PC-3 (cell line): ENCODE data around the gene RGS17. TPM values are rescaled to one million over a fixed set of nuclear protein-coding genes. Genes with fewer than 3 reads are reported as not detected.

ENCODE experiments used
- ATAC-seq: fragments of 200-7000 bp; cut with Tn5 transposase; 2 replicates; pipeline ENCODE4 v1.9.1; 2020; ENCODE audit warnings: mild to moderate bottlenecking, moderate library complexity
- BruUV-seq: library from RNA; stranded (reverse); fragments of 400-500 nt; replicated peaks from 2 replicates; lab custom pipeline; 2021; lab: Mats Ljungman, UMichigan
- CTCF ChIA-PET: fragments of 300-600 bp; sonication (Branson Sonifier 250); formaldehyde crosslinking; loops from one replicate; lab custom pipeline; 2022; ENCODE audit warnings: antibody characterized with exemption; lab: Charles Lee
- POLR2A ChIA-PET: fragments of 300-600 bp; sonication (Branson Sonifier 250); formaldehyde crosslinking; loops from one replicate; lab custom pipeline; 2022; ENCODE audit warnings: antibody characterized with exemption; ENCODE audit not compliant: unreplicated experiment; lab: Charles Lee
- DNase-seq: peaks from one replicate; pipeline ENCODE4 v3.0.0-alpha.2; 2015
- H2AFZ ChIP-seq: fragments of 300-600 bp; sonication (generic); 2 replicates; pipeline ENCODE4 v1.6.0; 2016; ENCODE audit warnings: antibody characterized with exemption, low read length
- H3F3A ChIP-seq: fragments of 300-600 bp; sonication (generic); one replicate; pipeline ENCODE4 v1.6.0; 2017; ENCODE audit warnings: antibody characterized with exemption, low read length, control low read depth, mild to moderate bottlenecking; ENCODE audit not compliant: unreplicated experiment
- H3K27ac ChIP-seq: fragments of 300-600 bp; sonication (generic); 2 replicates; pipeline ENCODE4 v1.5.1; 2016; ENCODE audit warnings: mild to moderate bottlenecking, low read length
- H3K27me3 ChIP-seq: fragments of 300-600 bp; sonication (generic); 2 replicates; pipeline ENCODE4 v1.6.1; 2016; ENCODE audit warnings: low read length, mixed read lengths
- H3K36me3 ChIP-seq: fragments of 300-600 bp; sonication (generic); 2 replicates; pipeline ENCODE4 v1.6.1; 2016; ENCODE audit warnings: low read depth, mixed run types, low read length, mixed read lengths
- H3K4me1 ChIP-seq: fragments of 300-600 bp; sonication (generic); 2 replicates; pipeline ENCODE4 v1.5.1; 2016; ENCODE audit warnings: low read length; ENCODE audit not compliant: insufficient read depth
- H3K4me2 ChIP-seq: fragments of 300-600 bp; sonication (generic); 2 replicates; pipeline ENCODE4 v1.6.0; 2016; ENCODE audit warnings: low read length
- H3K4me3 ChIP-seq: fragments of 300-600 bp; sonication (generic); 2 replicates; pipeline ENCODE4 v1.5.1; 2016; ENCODE audit warnings: mild to moderate bottlenecking, low read length, mixed read lengths
- H3K79me2 ChIP-seq: fragments of 300-600 bp; sonication (generic); 2 replicates; pipeline ENCODE4 v1.6.1; 2017; ENCODE audit warnings: low read length, mixed read lengths
- H3K9ac ChIP-seq: fragments of 300-600 bp; sonication (generic); 2 replicates; pipeline ENCODE4 v1.6.0; 2016; ENCODE audit warnings: mild to moderate bottlenecking, low read length
- H3K9me2 ChIP-seq: fragments of 300-600 bp; sonication (generic); replicated peaks from 2 replicates; pipeline ENCODE4 v1.6.1; 2016; ENCODE audit warnings: mixed run types, low read length, mixed read lengths
- H3K9me3 ChIP-seq: fragments of 300-600 bp; sonication (generic); 2 replicates; pipeline ENCODE4 v1.6.1; 2016; ENCODE audit warnings: low read length, mixed read lengths
- H4K20me1 ChIP-seq: fragments of 300-600 bp; sonication (generic); 2 replicates; pipeline ENCODE4 v1.6.1; 2016; ENCODE audit warnings: low read length, mixed read lengths
- CTCF ChIP-seq: fragments of 300-600 bp; sonication (generic); conservative IDR thresholded peaks from 2 replicates; pipeline ENCODE4 v1.5.1; 2017; ENCODE audit warnings: antibody characterized with exemption, low read depth, mild to moderate bottlenecking, low read length
- EZH2 ChIP-seq: fragments of 300-600 bp; sonication (generic); IDR thresholded peaks from one replicate; pipeline ENCODE4 v1.6.1; 2017; ENCODE audit warnings: antibody characterized with exemption, mild to moderate bottlenecking, low read length; ENCODE audit not compliant: unreplicated experiment
- EZH2phosphoT487 ChIP-seq: fragments of 300-600 bp; sonication (generic); IDR thresholded peaks from 2 replicates; pipeline ENCODE4 v1.6.1; 2018; ENCODE audit warnings: mild to moderate bottlenecking, antibody characterized with exemption, low read length, borderline replicate concordance
- intact Hi-C: fragments of 100-400 bp; cut with micrococcal nuclease; formaldehyde crosslinking; loops from 2 replicates; pipeline ENCODE4 v1.9.0; 2023
- total RNA-seq: library from RNA; depleted of rRNA; stranded (reverse); fragments of >200 nt; gene quantifications from 2 replicates; pipeline ENCODE4 v1.2.3, GENCODE V29; 2014

The RGS17 gene
- total RNA-seq, 1 experiment from 2014 or later = 1.4 TPM

GRCh38 chr6:153032255-153032882 is 98.7 kb downstream of the RGS17 start:
- ChIA-PET POLR2A (interaction anchor here (0.5 kb wide), 1 partner anchor 144 kb away, joined by 3 read pairs; no protein-coding TSS in a partner anchor), CTCF (interaction anchor here (0.5 to 0.7 kb wide), 8 partner anchors 64 to 899 kb away, joined by 3 to 9 read pairs (median 4); no protein-coding TSS in a partner anchor)
- intact Hi-C loops = loop anchor here (1.0 to 10.0 kb wide), 4 partner anchors 76 to 480 kb away; no protein-coding TSS in a partner anchor
- H3K27ac ChIP-seq = peak overlapping the region; percentile 90
- no peaks in the 10 kb centered on the region for H3K36me3 ChIP-seq
- H3K79me2 ChIP-seq = no peaks in the 10 kb centered on the region
- peak; percentile 69 for DNase-seq
- H3K9me2 ChIP-seq = no peaks in the 10 kb centered on the region
- no peaks in the 10 kb centered on the region for H3K9me3 ChIP-seq
- peak overlapping the region; percentile 63 for H3K9ac ChIP-seq
- H3K4me3 ChIP-seq = no peak overlapping the region
- H3K27me3 ChIP-seq = no peaks in the 10 kb centered on the region
- no peak overlapping the region for H2AFZ ChIP-seq
- H3K4me2 ChIP-seq = peak overlapping the region; percentile 73
- BruUV-seq = no TSS peak
- H3F3A ChIP-seq = no peaks in the 10 kb centered on the region
- H3K4me1 ChIP-seq = peaks cover 24% of the 10 kb centered on the region
- TF ChIP-seq CTCF (peak; percentile 63), EZH2 (no peak), EZH2phosphoT487 (no peak)
- peak; percentile 14 for ATAC-seq
- H4K20me1 ChIP-seq = no peaks in the 10 kb centered on the region

- Histone ChIP-seq H3K79me2 (no peaks in the 10 kb centered on the region), H3K4me3 (no peak overlapping the region; the same call in 1 of the 2 replicates), H3K27me3 (no peaks in the 10 kb centered on the region), H3K9ac (peak overlapping the region; percentile 63), H3K9me2 (no peaks in the 10 kb centered on the region), H3K4me2 (peak overlapping the region; percentile 73), H4K20me1 (no peaks in the 10 kb centered on the region), H3K4me1 (peaks cover 24% of the 10 kb centered on the region), H2AFZ (no peak overlapping the region), H3F3A (no peaks in the 10 kb centered on the region), H3K9me3 (no peaks in the 10 kb centered on the region), H3K27ac (peak overlapping the region; percentile 90), H3K36me3 (no peaks in the 10 kb centered on the region)
- ChIA-PET POLR2A (no interaction called here), CTCF (interaction anchor here (0.6 to 0.7 kb wide), 3 partner anchors 13 to 281 kb away, joined by 3 to 4 read pairs (median 3); no protein-coding TSS in a partner anchor)
- intact Hi-C loops = loop anchor here (1.0 to 10.0 kb wide), 4 partner anchors 27 to 183 kb away; partner anchors contain the start of gene MTRF1L
- DNase-seq = peak; percentile 85
- ATAC-seq = peak; percentile 84
- BruUV-seq = no TSS peak
- TF ChIP-seq CTCF (no peak), EZH2phosphoT487 (no peak), EZH2 (no peak)
Measured at GRCh38 chr6:153031335-153031955, 99.6 kb downstream of the RGS17 start.
